22Rv1 (cell line): ENCODE measurements around the gene PIGM.

ENCODE experiments used
- CTCF ChIP-seq: fragments of 450-650 bp; IDR thresholded peaks from 2 replicates; pipeline ENCODE4 v1.5.1; 2017; ENCODE audit warnings: mild to moderate bottlenecking
- ZFX ChIP-seq: fragments of 450-650 bp; IDR thresholded peaks from 2 replicates; pipeline ENCODE4 v1.6.1; 2017; ENCODE audit warnings: antibody characterized with exemption, borderline replicate concordance

- TF ChIP-seq CTCF (peak; percentile 86), ZFX (no peak)
Measured at GRCh38 chr1:160007577-160008200, 24.1 kb downstream of the PIGM start.
